Measurements from ENCODE around the gene DCTPP1. TPM values are rescaled to one million over a fixed set of nuclear protein-coding genes. Genes with fewer than 3 reads are reported as not detected.

The DCTPP1 gene
- total and polyA plus RNA-seq, 2 of the 4 experiments (the other 2 are of a cell fraction): 24.9 to 45.5 TPM

GRCh38 chr16:30444231-30445148, 14.7 kb upstream of the DCTPP1 start (continued):
- TF ChIP-seq ELK1 (IDR thresholded peaks at IDR 0.05; ENCODE audit: borderline replicate concordance, low read depth, low read length): no peak

- H3K56ac ChIP-seq (ENCODE audit: extremely low read depth, insufficient read depth, low read length): no peak overlapping the region
- WGBS, 2 experiments (ENCODE audit: extremely low coverage in 2 of 2, insufficient read length in 1 of 2): no CpG with 5 or more reads among the region's 2 CpGs
- H2BK20ac ChIP-seq (ENCODE audit: low read depth, low read length): no peak overlapping the region
- H3K36me3 ChIP-seq (ENCODE audit: control insufficient read depth, insufficient read depth, low read length): peaks cover 9% of the 10 kb centered on the region
- no peak overlapping the region for H2BK120ac ChIP-seq (ENCODE audit: low read depth, low read length)
- no peak overlapping the region for H3K14ac ChIP-seq (replicated peaks; ENCODE audit: low read depth, low read length)
- H3K4me2 ChIP-seq (ENCODE audit: low read depth, low read length): no peak overlapping the region
- CTCF ChIA-PET: interaction anchor here (0.8 kb wide), 1 partner anchor 14 kb away, joined by 3 read pairs; the partner anchor contains the start of gene DCTPP1
- intact Hi-C loops (cut with micrococcal nuclease) (no loop called here), dilution Hi-C loops (cut with HindIII; ENCODE audit: low sequenced_read_pairs, unreplicated experiment) (no loop called here), in situ Hi-C loops (cut with MboI; ENCODE audit: low sequenced_read_pairs) (no loop called here)
- H3K9me1 ChIP-seq (ENCODE audit: insufficient read depth, low read length): peaks cover 7% of the 10 kb centered on the region
- H4K8ac ChIP-seq (ENCODE audit: low read depth in 2 of 2, low read length in 2 of 2): no peak overlapping the region
- no peak overlapping the region for H2AK5ac ChIP-seq (ENCODE audit: low read depth, low read length)
- H4K91ac ChIP-seq (ENCODE audit: insufficient read depth, low read depth, low read length): no peak overlapping the region
- H4K5ac ChIP-seq (ENCODE audit: low read depth, low read length): no peak overlapping the region
- no peak overlapping the region for H3K27ac ChIP-seq (ENCODE audit: insufficient read depth, low read length)
- peaks cover 5% of the 10 kb centered on the region for H3K4me1 ChIP-seq (ENCODE audit: control insufficient read depth, insufficient read depth, low read length)
- H3K27me3 ChIP-seq (ENCODE audit: control insufficient read depth, insufficient read depth, low read length): no peaks in the 10 kb centered on the region
- H3K4ac ChIP-seq (ENCODE audit: low read depth, low read length): no peak overlapping the region
- BruUV-seq (replicated peaks): no TSS peak
- DNase-seq (no peak), ATAC-seq (ENCODE audit: low read depth) (no peak)
- no peak overlapping the region for H2BK15ac ChIP-seq (ENCODE audit: low read depth, low read length)
- no peak overlapping the region for H3K18ac ChIP-seq (ENCODE audit: low read depth, low read length)
- 0 out of 2 replicates have a peak, but pooled peaks cover 5% of the 10 kb centered on the region for H3K9me3 ChIP-seq (ENCODE audit: control insufficient read depth, insufficient read depth, low read length)
- POLR2A ChIA-PET (ENCODE audit: unreplicated experiment): no interaction called here
- no peak overlapping the region for H3K4me3 ChIP-seq (ENCODE audit: insufficient read depth, low read depth, low read length)
- H4K20me1 ChIP-seq (ENCODE audit: insufficient read depth, low read length): 0 out of 2 replicates have a peak, but pooled peaks cover 4% of the 10 kb centered on the region
- H3K23ac ChIP-seq (ENCODE audit: low read depth, low read length): no peak overlapping the region
- H3K79me1 ChIP-seq (ENCODE audit: low read depth in 1 of 2, low read length in 2 of 2): peaks cover 13 to 22% of the 10 kb centered on the region in 2 experiments
- H2AK9ac ChIP-seq (replicated peaks; ENCODE audit: low read depth, low read length, poor library complexity): no peak overlapping the region
- no peak overlapping the region for H3K9ac ChIP-seq (ENCODE audit: low read depth, low read length)
- no peak overlapping the region for H2BK5ac ChIP-seq (ENCODE audit: low read depth, low read length, poor library complexity, severe bottlenecking)
- H2AFZ ChIP-seq (replicated peaks; ENCODE audit: low read length, poor library complexity): no peak overlapping the region
- TF ChIP-seq FOS (IDR thresholded peaks at IDR 0.05; ENCODE audit: low read depth, low read length): no peak
- no peak for TF ChIP-seq RFX5 (IDR thresholded peaks at IDR 0.05; ENCODE audit: low read depth, low read length)
- TF ChIP-seq SMC3 (IDR thresholded peaks at IDR 0.05; ENCODE audit: low read depth, low read length): no peak
- no peak for TF ChIP-seq MXI1 (IDR thresholded peaks at IDR 0.05; ENCODE audit: borderline replicate concordance, low read depth, low read length)
- no peak for TF ChIP-seq USF2 (IDR thresholded peaks at IDR 0.05; ENCODE audit: low read depth, low read length)
- no peak for TF ChIP-seq MAZ (IDR thresholded peaks at IDR 0.05; ENCODE audit: borderline replicate concordance, low read depth, low read length)
- TF ChIP-seq CTCF (conservative IDR thresholded peaks at IDR 0.05; ENCODE audit: low read depth, low read length): no peak
- no peak for TF ChIP-seq CEBPB (IDR thresholded peaks at IDR 0.05; ENCODE audit: low read depth, low read length)
- no peak for TF ChIP-seq MAFK (IDR thresholded peaks at IDR 0.05; ENCODE audit: low read depth, low read length)
- TF ChIP-seq NFE2L2 (IDR thresholded peaks at IDR 0.05; ENCODE audit: low read depth, low read length): no peak
- no peak for TF ChIP-seq RCOR1 (IDR thresholded peaks at IDR 0.05; ENCODE audit: insufficient replicate concordance, low read length)
Observed at GRCh38 chr16:30443631-30444030, 13.8 kb upstream of the DCTPP1 start.
